ENCODE results near the gene MRPL12. TPM values are rescaled to one million over a fixed set of nuclear protein-coding genes. Genes with fewer than 3 reads are reported as not detected.

Gene MRPL12
- total RNA-seq, 2 donors from 2014 or later, result 19.8 to 33.4 TPM

- no peaks in the 10 kb centered on the region for H3K27me3 ChIP-seq (replicated peaks; ENCODE audit: insufficient read depth)
- H3K27ac ChIP-seq, result no peak overlapping the region
- H3K4me3 ChIP-seq, result no peak overlapping the region
- TF ChIP-seq, protein P1, sequence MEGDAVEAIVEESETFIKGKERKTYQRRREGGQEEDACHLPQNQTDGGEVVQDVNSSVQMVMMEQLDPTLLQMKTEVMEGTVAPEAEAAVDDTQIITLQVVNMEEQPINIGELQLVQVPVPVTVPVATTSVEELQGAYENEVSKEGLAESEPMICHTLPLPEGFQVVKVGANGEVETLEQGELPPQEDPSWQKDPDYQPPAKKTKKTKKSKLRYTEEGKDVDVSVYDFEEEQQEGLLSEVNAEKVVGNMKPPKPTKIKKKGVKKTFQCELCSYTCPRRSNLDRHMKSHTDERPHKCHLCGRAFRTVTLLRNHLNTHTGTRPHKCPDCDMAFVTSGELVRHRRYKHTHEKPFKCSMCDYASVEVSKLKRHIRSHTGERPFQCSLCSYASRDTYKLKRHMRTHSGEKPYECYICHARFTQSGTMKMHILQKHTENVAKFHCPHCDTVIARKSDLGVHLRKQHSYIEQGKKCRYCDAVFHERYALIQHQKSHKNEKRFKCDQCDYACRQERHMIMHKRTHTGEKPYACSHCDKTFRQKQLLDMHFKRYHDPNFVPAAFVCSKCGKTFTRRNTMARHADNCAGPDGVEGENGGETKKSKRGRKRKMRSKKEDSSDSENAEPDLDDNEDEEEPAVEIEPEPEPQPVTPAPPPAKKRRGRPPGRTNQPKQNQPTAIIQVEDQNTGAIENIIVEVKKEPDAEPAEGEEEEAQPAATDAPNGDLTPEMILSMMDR (IDR thresholded peaks at IDR 0.05), result no peak
- DNase-seq (ENCODE audit: low spot score), result no peak
- no peaks in the 10 kb centered on the region for H3K9me3 ChIP-seq
- H3K4me1 ChIP-seq (ENCODE audit: control insufficient read depth in 1 of 2, low read depth in 2 of 2), result peaks cover 1 to 9% of the 10 kb centered on the region in 2 donors
- no peak for ATAC-seq (ENCODE audit: insufficient number of reproducible peaks, low FRiP score, low read depth)
- no peaks in the 10 kb centered on the region for H3K36me3 ChIP-seq
Measured at GRCh38 chr17:81660441-81660840, 42.7 kb upstream of the MRPL12 start.

DNA sequence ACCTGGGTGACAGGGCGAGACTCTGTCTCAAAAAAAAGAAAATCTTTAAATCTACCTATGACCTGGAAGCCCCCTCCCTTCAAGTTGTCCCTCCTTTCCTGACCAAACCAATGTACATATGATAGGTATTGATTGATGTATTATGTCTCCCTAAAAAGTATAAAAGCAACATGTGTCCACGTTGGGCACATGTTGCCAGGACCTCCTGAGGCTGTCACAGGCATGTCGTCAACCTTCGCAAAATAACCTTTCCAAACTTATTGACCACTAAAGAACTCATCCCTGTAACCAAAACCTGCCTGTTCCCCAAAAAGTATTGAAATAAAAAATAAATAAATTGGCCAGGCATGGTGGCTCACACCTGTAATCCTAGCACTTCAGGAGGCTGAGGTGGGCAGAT lies 41.2 kb upstream of the MRPL12 start:
- ATAC-seq (ENCODE audit: insufficient number of reproducible peaks, low FRiP score, low read depth) (no peak), DNase-seq (ENCODE audit: low spot score) (no peak)
- Histone ChIP-seq H3K27ac (no peak overlapping the region), H3K4me3 (no peak overlapping the region), H3K27me3 (replicated peaks; ENCODE audit: insufficient read depth) (no peaks in the 10 kb centered on the region), H3K4me1 (ENCODE audit: control insufficient read depth in 1 of 2, low read depth in 2 of 2) (peaks cover 4 to 16% of the 10 kb centered on the region in 2 donors), H3K36me3 (no peaks in the 10 kb centered on the region), H3K9me3 (no peaks in the 10 kb centered on the region)
- TF ChIP-seq, protein P1 (IDR thresholded peaks at IDR 0.05), result no peak

- no peak for ATAC-seq (ENCODE audit: insufficient number of reproducible peaks, low FRiP score, low read depth)
- Histone ChIP-seq H3K27me3 (replicated peaks; ENCODE audit: insufficient read depth) (no peaks in the 10 kb centered on the region), H3K4me3 (no peak overlapping the region), H3K9me3 (no peaks in the 10 kb centered on the region), H3K27ac (no peak overlapping the region), H3K36me3 (no peaks in the 10 kb centered on the region), H3K4me1 (ENCODE audit: control insufficient read depth in 1 of 2, low read depth in 2 of 2) (peaks cover 9 to 25% of the 10 kb centered on the region in 2 donors)
- DNase-seq (ENCODE audit: low spot score), result no peak
- TF ChIP-seq, protein P1 (IDR thresholded peaks at IDR 0.05), result no peak
Measured at GRCh38 chr17:81664051-81664470, 39.1 kb upstream of the MRPL12 start.

DNA sequence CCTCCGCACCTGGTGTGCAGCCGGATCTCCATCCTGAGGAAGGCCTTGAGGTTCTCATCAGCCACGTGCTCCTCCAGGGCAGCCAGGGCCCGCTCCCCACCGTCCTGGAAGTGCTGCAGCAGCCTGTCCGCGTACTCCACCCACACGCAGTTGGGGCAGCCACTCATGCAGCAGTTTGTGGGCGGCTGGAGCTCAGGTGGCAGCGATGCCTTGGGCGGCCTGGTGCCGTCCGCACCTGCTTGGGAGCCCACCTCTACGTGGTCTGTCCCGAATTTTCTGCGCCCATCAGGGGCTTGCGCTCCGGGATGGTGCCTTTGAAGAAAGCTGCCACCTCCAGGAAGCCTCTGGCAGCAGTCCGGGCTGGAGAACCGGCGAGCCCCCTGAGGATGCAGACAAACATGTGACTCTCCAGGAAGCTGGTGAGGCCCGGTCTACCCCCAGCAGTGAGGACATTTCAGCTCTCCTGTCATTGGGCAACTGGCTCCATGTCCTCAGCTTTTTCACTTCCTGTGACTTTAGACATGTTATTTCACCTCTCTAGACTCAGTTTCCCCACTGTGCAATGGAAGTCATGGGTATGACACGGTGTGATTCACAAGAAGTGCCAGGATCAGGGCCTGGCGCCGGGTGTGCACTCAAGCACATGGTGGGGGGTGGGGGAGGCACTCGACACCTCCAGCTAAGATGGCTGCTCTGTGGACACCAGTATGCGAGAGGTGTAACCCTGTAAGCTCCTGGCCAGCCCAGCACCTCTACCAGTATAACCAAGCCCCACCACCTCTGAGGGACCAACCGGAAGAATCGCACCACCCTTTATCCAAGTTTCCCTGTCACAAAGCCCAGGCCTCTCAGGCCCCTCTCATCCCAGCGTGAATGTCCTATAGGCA lies 37.7 kb upstream of the MRPL12 start:
- Histone ChIP-seq H3K27me3 (replicated peaks; ENCODE audit: insufficient read depth) (no peaks in the 10 kb centered on the region), H3K9me3 (no peaks in the 10 kb centered on the region), H3K36me3 (peaks cover 9% of the 10 kb centered on the region), H3K4me3 (peak overlapping the region; percentile 100), H3K4me1 (ENCODE audit: control insufficient read depth in 1 of 2, low read depth in 2 of 2) (peaks cover 9 to 25% of the 10 kb centered on the region in 2 donors), H3K27ac (peak overlapping the region; percentile 77 to 89)
- DNase-seq (ENCODE audit: low spot score), result no peak
- peak; percentile 10 for ATAC-seq (ENCODE audit: insufficient number of reproducible peaks, low FRiP score, low read depth)
- TF ChIP-seq, protein P1 (IDR thresholded peaks at IDR 0.05), result no peak

DNA sequence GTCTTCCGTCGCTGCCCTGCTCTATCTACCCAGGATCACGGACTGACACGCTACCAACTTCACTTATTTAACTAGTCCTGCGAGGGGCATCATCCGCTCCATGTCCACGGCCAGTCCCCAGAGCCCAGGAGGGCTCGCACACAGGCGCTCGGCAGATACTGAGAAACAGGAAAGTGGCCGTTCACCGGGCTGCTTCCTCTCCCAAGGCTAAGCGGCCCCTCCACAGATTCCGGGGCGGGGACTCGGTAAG lies 37.1 kb upstream of the MRPL12 start:
- H3K27ac ChIP-seq, result peak overlapping the region; percentile 77 to 89
- no peaks in the 10 kb centered on the region for H3K9me3 ChIP-seq
- TF ChIP-seq, protein P1 (IDR thresholded peaks at IDR 0.05), result no peak
- peaks cover 9 to 25% of the 10 kb centered on the region in 2 donors for H3K4me1 ChIP-seq (ENCODE audit: control insufficient read depth in 1 of 2, low read depth in 2 of 2)
- peaks cover 13% of the 10 kb centered on the region for H3K36me3 ChIP-seq
- ATAC-seq (ENCODE audit: insufficient number of reproducible peaks, low FRiP score, low read depth) (no peak), DNase-seq (ENCODE audit: low spot score) (no peak)
- H3K27me3 ChIP-seq (replicated peaks; ENCODE audit: insufficient read depth), result no peaks in the 10 kb centered on the region
- peak overlapping the region; percentile 100 for H3K4me3 ChIP-seq

All from thoracic aorta (tissue), 2 donors.